ENCODE results near the gene FOSB. TPM values are rescaled to one million over a fixed set of nuclear protein-coding genes. Genes with fewer than 3 reads are reported as not detected.
A peak's percentile ranks its signal among the peaks of the same experiment; 100 is the strongest.

The FOSB gene
- total and polyA plus RNA-seq, 9 of the 15 experiments (the other 6 are each of a cell fraction or from before 2014, with no cell fraction given) = 0.11 to 2.7 (median 0.73) TPM

DNA sequence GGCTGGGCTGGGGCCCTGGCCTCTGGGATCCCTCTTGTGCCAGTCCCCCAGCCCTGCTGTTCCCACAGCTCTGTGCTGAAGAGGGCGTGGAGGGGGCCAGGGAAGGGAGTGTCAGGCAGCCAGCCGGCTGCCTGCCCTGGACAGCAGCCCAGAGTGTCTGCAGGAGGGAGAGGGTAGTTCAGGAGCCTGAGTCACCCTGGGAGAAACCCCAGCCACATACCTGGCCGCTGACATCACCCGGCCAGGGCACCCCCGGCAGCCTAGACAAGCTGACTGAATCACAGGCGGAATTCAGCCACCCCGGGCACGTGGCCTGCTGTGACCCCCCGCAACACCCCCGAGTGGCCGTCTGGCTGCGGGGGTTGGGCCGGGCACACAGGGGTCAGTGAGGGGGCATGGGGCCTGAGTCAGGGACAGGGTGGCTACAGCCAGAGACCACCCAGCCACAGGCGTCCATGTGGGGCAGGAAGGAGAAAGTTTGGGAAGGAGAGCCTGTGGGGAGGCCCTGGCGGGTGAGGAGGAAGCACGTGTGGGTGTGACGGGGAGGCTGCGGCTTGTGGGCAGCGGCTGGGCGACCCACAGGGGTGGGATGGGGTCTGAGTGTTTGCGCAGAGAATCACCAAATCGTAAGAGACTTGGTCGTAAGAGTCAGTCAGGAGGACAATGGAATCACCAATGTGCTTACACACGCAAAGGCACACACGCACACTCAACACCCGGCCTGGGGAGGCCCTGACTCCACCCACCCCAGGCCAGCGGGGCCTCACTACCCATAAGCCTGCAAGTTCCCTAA, 11.9 kb upstream of the FOSB start (continued):
- TF ChIP-seq MGA (IDR thresholded peaks at IDR 0.05) (peak; percentile 87), HDAC1 (IDR thresholded peaks at IDR 0.05) (peak in 1 of 2 experiments; percentile 71; a peak in 2 of 4 replicates), KDM5B (IDR thresholded peaks at IDR 0.05; ENCODE audit: insufficient replicate concordance, low read depth, low read length) (peak; percentile 32), SP1 (CRISPR knock-in tag; IDR thresholded peaks at IDR 0.05) (peak; percentile 31; the same call in 1 of the 2 replicates), ZNF174 (CRISPR knock-in tag; IDR thresholded peaks at IDR 0.05) (no peak), TOE1 (IDR thresholded peaks at IDR 0.05; ENCODE audit: borderline replicate concordance) (peak; percentile 30; the same call in 1 of the 2 replicates), TOE1 (CRISPR knock-in tag; IDR thresholded peaks at IDR 0.05; ENCODE audit: borderline replicate concordance, low read depth) (no peak; the same call in 1 of the 2 replicates), MYC (IDR thresholded peaks at IDR 0.05; ENCODE audit: low read depth, low read length) (peak; percentile 85), MYC (CRISPR knock-in tag; IDR thresholded peaks at IDR 0.05; ENCODE audit: borderline replicate concordance, low read depth) (peak; percentile 87), SP2 (IDR thresholded peaks at IDR 0.05; ENCODE audit: extremely low read depth, low read depth, low read length, poor library complexity, severe bottlenecking) (peak; percentile 11)
- TF ChIP-seq, protein P1, sequence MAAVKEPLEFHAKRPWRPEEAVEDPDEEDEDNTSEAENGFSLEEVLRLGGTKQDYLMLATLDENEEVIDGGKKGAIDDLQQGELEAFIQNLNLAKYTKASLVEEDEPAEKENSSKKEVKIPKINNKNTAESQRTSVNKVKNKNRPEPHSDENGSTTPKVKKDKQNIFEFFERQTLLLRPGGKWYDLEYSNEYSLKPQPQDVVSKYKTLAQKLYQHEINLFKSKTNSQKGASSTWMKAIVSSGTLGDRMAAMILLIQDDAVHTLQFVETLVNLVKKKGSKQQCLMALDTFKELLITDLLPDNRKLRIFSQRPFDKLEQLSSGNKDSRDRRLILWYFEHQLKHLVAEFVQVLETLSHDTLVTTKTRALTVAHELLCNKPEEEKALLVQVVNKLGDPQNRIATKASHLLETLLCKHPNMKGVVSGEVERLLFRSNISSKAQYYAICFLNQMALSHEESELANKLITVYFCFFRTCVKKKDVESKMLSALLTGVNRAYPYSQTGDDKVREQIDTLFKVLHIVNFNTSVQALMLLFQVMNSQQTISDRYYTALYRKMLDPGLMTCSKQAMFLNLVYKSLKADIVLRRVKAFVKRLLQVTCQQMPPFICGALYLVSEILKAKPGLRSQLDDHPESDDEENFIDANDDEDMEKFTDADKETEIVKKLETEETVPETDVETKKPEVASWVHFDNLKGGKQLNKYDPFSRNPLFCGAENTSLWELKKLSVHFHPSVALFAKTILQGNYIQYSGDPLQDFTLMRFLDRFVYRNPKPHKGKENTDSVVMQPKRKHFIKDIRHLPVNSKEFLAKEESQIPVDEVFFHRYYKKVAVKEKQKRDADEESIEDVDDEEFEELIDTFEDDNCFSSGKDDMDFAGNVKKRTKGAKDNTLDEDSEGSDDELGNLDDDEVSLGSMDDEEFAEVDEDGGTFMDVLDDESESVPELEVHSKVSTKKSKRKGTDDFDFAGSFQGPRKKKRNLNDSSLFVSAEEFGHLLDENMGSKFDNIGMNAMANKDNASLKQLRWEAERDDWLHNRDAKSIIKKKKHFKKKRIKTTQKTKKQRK (IDR thresholded peaks at IDR 0.05; ENCODE audit: borderline replicate concordance, low read depth, low read length) = no peak
